IMR-90 (cell line): ENCODE data around the gene RAPGEF3. TPM values are rescaled to one million over a fixed set of nuclear protein-coding genes. Genes with fewer than 3 reads are reported as not detected.
A peak's percentile ranks its signal among the peaks of the same experiment; 100 is the strongest.

Experiments used
- ATAC-seq: fragments of 200-7000 bp; cut with Tn5 transposase; 2 replicates; pipeline ENCODE4 v1.9.1; 2020; ENCODE audit warnings: low read depth, mild to moderate bottlenecking, moderate library complexity
- BruUV-seq: library from RNA; stranded (reverse); fragments of 400-500 nt; replicated peaks from 2 replicates; lab custom pipeline; 2021; lab: Mats Ljungman, UMichigan
- CTCF ChIA-PET: fragments of 300-600 bp; formaldehyde crosslinking; extraction: SDS; loops from one replicate; lab custom pipeline; 2021; ENCODE audit warnings: antibody characterized with exemption; lab: Yijun Ruan, JAX
- POLR2A ChIA-PET: fragments of 300-600 bp; sonication (Branson Sonifier 250); formaldehyde crosslinking; loops from one replicate; lab custom pipeline; 2022; ENCODE audit warnings: antibody characterized with exemption; ENCODE audit not compliant: unreplicated experiment; lab: Charles Lee
- DNase-seq: peaks from one replicate; pipeline ENCODE4 v3.0.0; 2013
- H2AFZ ChIP-seq: replicated peaks from 2 replicates; pipeline ENCODE3; 2013; ENCODE audit warnings: low read length, mild to moderate bottlenecking; ENCODE audit not compliant: poor library complexity
- H2AK5ac ChIP-seq: 2 replicates; pipeline ENCODE4 v1.6.1; 2013; ENCODE audit warnings: low read depth, low read length, inconsistent platforms
- H2AK9ac ChIP-seq: replicated peaks from 2 replicates; pipeline ENCODE3; 2013; ENCODE audit warnings: mild to moderate bottlenecking, low read depth, low read length, moderate library complexity; ENCODE audit not compliant: poor library complexity
- H2BK120ac ChIP-seq: 2 replicates; pipeline ENCODE4 v1.6.1; 2013; ENCODE audit warnings: low read depth, low read length, inconsistent platforms
- H2BK15ac ChIP-seq: 3 replicates; pipeline ENCODE4 v1.6.1; 2013; ENCODE audit warnings: low read depth, low read length, inconsistent platforms
- H2BK20ac ChIP-seq: 2 replicates; pipeline ENCODE4 v1.6.1; 2013; ENCODE audit warnings: low read depth, mild to moderate bottlenecking, inconsistent platforms, low read length, moderate library complexity
- H2BK5ac ChIP-seq: 2 replicates; pipeline ENCODE4 v1.6.1; 2013; ENCODE audit warnings: mild to moderate bottlenecking, low read depth, low read length, inconsistent platforms; ENCODE audit not compliant: poor library complexity, severe bottlenecking
- H3K14ac ChIP-seq: replicated peaks from 2 replicates; pipeline ENCODE4 v1.6.1; 2013; ENCODE audit warnings: low read depth, low read length, inconsistent platforms
- H3K18ac ChIP-seq: 2 replicates; pipeline ENCODE4 v1.6.1; 2013; ENCODE audit warnings: low read depth, low read length, control low read depth
- H3K23ac ChIP-seq: 2 replicates; pipeline ENCODE4 v1.6.1; 2013; ENCODE audit warnings: low read depth, low read length, inconsistent platforms
- H3K27ac ChIP-seq: 2 replicates; pipeline ENCODE4 v1.5.1; 2013; ENCODE audit warnings: mild to moderate bottlenecking, control low read depth, low read length; ENCODE audit not compliant: insufficient read depth
- H3K27me3 ChIP-seq: 2 replicates; pipeline ENCODE4 v1.6.1; 2013; ENCODE audit warnings: low read length; ENCODE audit not compliant: control insufficient read depth, insufficient read depth
- H3K36me3 ChIP-seq: 2 replicates; pipeline ENCODE4 v1.6.1; 2013; ENCODE audit warnings: low read length, mixed read lengths; ENCODE audit not compliant: control insufficient read depth, insufficient read depth
- H3K4ac ChIP-seq: 2 replicates; pipeline ENCODE4 v1.6.1; 2013; ENCODE audit warnings: low read depth, low read length, inconsistent platforms
- H3K4me1 ChIP-seq: 2 replicates; pipeline ENCODE4 v1.6.1; 2013; ENCODE audit warnings: low read length, mixed read lengths; ENCODE audit not compliant: control insufficient read depth, insufficient read depth
- H3K4me2 ChIP-seq: 2 replicates; pipeline ENCODE4 v1.6.1; 2013; ENCODE audit warnings: low read depth, mild to moderate bottlenecking, control low read depth, low read length, moderate library complexity
- H3K4me3 ChIP-seq: 2 replicates; pipeline ENCODE4 v1.5.1; 2013; ENCODE audit warnings: low read depth, mild to moderate bottlenecking, control low read depth, low read length, moderate library complexity; ENCODE audit not compliant: insufficient read depth
- H3K56ac ChIP-seq: 2 replicates; pipeline ENCODE4 v1.6.1; 2013; ENCODE audit warnings: low read length, inconsistent platforms; ENCODE audit not compliant: insufficient read depth; ENCODE audit errors: extremely low read depth
- H3K79me1 ChIP-seq, 2 experiments: 2 replicates each; pipeline ENCODE4 v1.6.1; 2013; ENCODE audit warnings: low read length in 2 of 2, inconsistent platforms in 1 of 2, low read depth in 1 of 2
- H3K9ac ChIP-seq: 2 replicates; pipeline ENCODE4 v1.6.1; 2013; ENCODE audit warnings: low read depth, low read length, control low read depth
- H3K9me1 ChIP-seq: 2 replicates; pipeline ENCODE4 v1.6.1; 2013; ENCODE audit warnings: low read length, inconsistent platforms; ENCODE audit not compliant: insufficient read depth
- H3K9me3 ChIP-seq: 2 replicates; pipeline ENCODE4 v1.6.1; 2013; ENCODE audit warnings: low read length; ENCODE audit not compliant: control insufficient read depth, insufficient read depth
- H4K20me1 ChIP-seq: 2 replicates; pipeline ENCODE4 v1.6.1; 2013; ENCODE audit warnings: low read length, inconsistent platforms; ENCODE audit not compliant: insufficient read depth
- H4K5ac ChIP-seq: 2 replicates; pipeline ENCODE4 v1.6.1; 2013; ENCODE audit warnings: mild to moderate bottlenecking, low read depth, low read length, control low read depth
- H4K8ac ChIP-seq, 2 experiments: 2 replicates each; pipeline ENCODE4 v1.6.1; 2013; ENCODE audit warnings: low read depth in 2 of 2, low read length in 2 of 2, control low read depth in 1 of 2, inconsistent platforms in 1 of 2
- H4K91ac ChIP-seq: 2 replicates; pipeline ENCODE4 v1.6.1; 2013; ENCODE audit warnings: low read depth, low read length, inconsistent platforms; ENCODE audit not compliant: insufficient read depth
- BHLHE40 ChIP-seq: fragments of 150-350 bp; IDR thresholded peaks from 2 replicates; pipeline ENCODE4 v1.6.1; 2016; ENCODE audit warnings: mild to moderate bottlenecking, low read depth, low read length
- CEBPB ChIP-seq: IDR thresholded peaks from 2 replicates; pipeline ENCODE4 v1.6.1; 2012; ENCODE audit warnings: low read depth, low read length, improper control_type of control experiment
- FOS ChIP-seq: fragments of 150-350 bp; IDR thresholded peaks from 2 replicates; pipeline ENCODE4 v1.6.1; 2016; ENCODE audit warnings: low read depth, low read length
- MAFK ChIP-seq: IDR thresholded peaks from 2 replicates; pipeline ENCODE4 v1.6.1; 2012; ENCODE audit warnings: low read depth, low read length, improper control_type of control experiment
- MAZ ChIP-seq: IDR thresholded peaks from 2 replicates; pipeline ENCODE4 v1.6.1; 2012; ENCODE audit warnings: low read depth, mild to moderate bottlenecking, low read length, improper control_type of control experiment, moderate library complexity, borderline replicate concordance
- NFE2L2 ChIP-seq: fragments of 150-350 bp; IDR thresholded peaks from 2 replicates; pipeline ENCODE4 v1.6.1; 2016; ENCODE audit warnings: low read depth, mild to moderate bottlenecking, low read length
- POLR2A ChIP-seq: IDR thresholded peaks from 2 replicates; pipeline ENCODE4 v1.6.1; 2012; ENCODE audit warnings: mild to moderate bottlenecking, low read depth, low read length
- RCOR1 ChIP-seq: IDR thresholded peaks from 2 replicates; pipeline ENCODE4 v1.6.1; 2012; ENCODE audit warnings: mild to moderate bottlenecking, low read length, improper control_type of control experiment; ENCODE audit not compliant: insufficient replicate concordance
- RFX5 ChIP-seq: IDR thresholded peaks from 2 replicates; pipeline ENCODE4 v1.8.0; 2012; ENCODE audit warnings: low read depth, mild to moderate bottlenecking, low read length, moderate library complexity
- WGBS, 2 experiments: methylation state at CpG; one replicate each; pipeline versions ENCODE4 v1.1.5 to v1.1.7; 2013; ENCODE audit warnings: missing lambda C conversion rate in 2 of 2; ENCODE audit not compliant: insufficient read length in 1 of 2; ENCODE audit errors: extremely low coverage in 2 of 2; 5-methylcytosine and 5-hydroxymethylcytosine counted together
- dilution Hi-C: fragments of 300-500 bp; cut with HindIII; formaldehyde crosslinking; loops from one replicate; pipeline ENCODE4 v1.14.3; 2018; ENCODE audit warnings: low sequenced_read_pairs; ENCODE audit not compliant: unreplicated experiment
- in situ Hi-C: fragments of 300-500 bp; cut with MboI; formaldehyde crosslinking; loops from 3 replicates; pipeline ENCODE4 v1.14.3; 2019; ENCODE audit warnings: low sequenced_read_pairs, inconsistent platforms, mixed read lengths
- intact Hi-C: fragments of 100-400 bp; cut with micrococcal nuclease; formaldehyde crosslinking; loops from 2 replicates; pipeline ENCODE4 v1.10.0; 2022
- polyA plus RNA-seq, 3 experiments: library from polyadenylated mRNA; depleted of rRNA; stranded (reverse); fragments of >200 nt; gene quantifications; 2 replicates each; pipeline ENCODE4 v1.2.3, GENCODE V29; 2012; ENCODE audit warnings: low replicate concordance in 1 of 3
- total RNA-seq: library from RNA; depleted of rRNA; stranded (reverse); fragments of >200 nt; gene quantifications from 2 replicates; pipeline ENCODE4 v1.2.3, GENCODE V29; 2012
- TF ChIP-seq, protein P1 (sequence below): fragments of 150-350 bp; IDR thresholded peaks from 2 replicates; pipeline ENCODE4 v1.6.1; 2016; ENCODE audit warnings: low read depth, mild to moderate bottlenecking, low read length, moderate library complexity, borderline replicate concordance

The RAPGEF3 gene
- total and polyA plus RNA-seq, 2 of the 4 experiments (the other 2 are of a cell fraction) = 1.3 to 2.0 TPM

DNA sequence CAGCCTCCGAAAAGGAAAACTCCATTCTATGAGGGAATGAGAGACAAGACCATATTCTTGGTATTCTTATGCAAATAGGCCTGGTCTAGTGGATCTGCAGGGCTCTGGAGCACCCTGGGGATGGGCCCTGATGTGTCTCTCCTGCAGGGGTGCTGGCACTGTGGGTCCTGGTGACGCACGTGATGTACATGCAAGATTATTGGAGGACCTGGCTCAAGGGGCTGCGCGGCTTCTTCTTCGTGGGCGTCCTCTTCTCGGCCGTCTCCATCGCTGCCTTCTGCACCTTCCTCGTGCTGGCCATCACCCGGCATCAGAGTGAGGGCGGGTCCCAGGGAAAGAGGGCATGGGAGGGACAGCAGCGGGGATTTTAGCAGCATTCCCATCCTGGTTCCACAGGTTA lies 20.2 kb upstream of the RAPGEF3 start:
- Histone ChIP-seq H2BK120ac (no peak overlapping the region), H3K18ac (no peak overlapping the region), H2AK9ac (peak overlapping the region; percentile 47), H3K4me3 (no peak overlapping the region), H3K23ac (no peak overlapping the region), H3K4me1 (peaks cover 22% of the 10 kb centered on the region), H3K9me3 (no peaks in the 10 kb centered on the region), H4K8ac (no peak overlapping the region), H2BK5ac (no peak overlapping the region), H3K4me2 (no peak overlapping the region), H3K56ac (no peak overlapping the region), H3K27ac (no peak overlapping the region), H2AK5ac (no peak overlapping the region), H3K79me1 (peaks cover 0 to 10% of the 10 kb centered on the region in 2 experiments; a peak in 1 of 4 replicates), H2AFZ (peak overlapping the region; percentile 13), H3K9ac (no peak overlapping the region), H4K91ac (no peak overlapping the region), H2BK20ac (no peak overlapping the region), H3K4ac (no peak overlapping the region), H4K20me1 (peaks cover 11% of the 10 kb centered on the region; the same call in 1 of the 2 replicates), H4K5ac (no peak overlapping the region), H2BK15ac (no peak overlapping the region), H3K9me1 (peaks cover 10% of the 10 kb centered on the region; the same call in 1 of the 2 replicates), H3K27me3 (no peaks in the 10 kb centered on the region), H3K36me3 (peaks cover 17% of the 10 kb centered on the region; the same call in 1 of the 2 replicates), H3K14ac (no peak overlapping the region)
- intact Hi-C loops = loop anchor here (1.0 to 10.0 kb wide), 5 partner anchors 37 to 744 kb away; no protein-coding TSS in a partner anchor
- ATAC-seq (no peak; the same call in 1 of the 2 replicates), DNase-seq (no peak)
- TF ChIP-seq MAFK (no peak), NFE2L2 (no peak), BHLHE40 (no peak), POLR2A (no peak), RFX5 (no peak), CEBPB (no peak), RCOR1 (no peak), FOS (no peak), MAZ (no peak)
- TF ChIP-seq, protein P1, sequence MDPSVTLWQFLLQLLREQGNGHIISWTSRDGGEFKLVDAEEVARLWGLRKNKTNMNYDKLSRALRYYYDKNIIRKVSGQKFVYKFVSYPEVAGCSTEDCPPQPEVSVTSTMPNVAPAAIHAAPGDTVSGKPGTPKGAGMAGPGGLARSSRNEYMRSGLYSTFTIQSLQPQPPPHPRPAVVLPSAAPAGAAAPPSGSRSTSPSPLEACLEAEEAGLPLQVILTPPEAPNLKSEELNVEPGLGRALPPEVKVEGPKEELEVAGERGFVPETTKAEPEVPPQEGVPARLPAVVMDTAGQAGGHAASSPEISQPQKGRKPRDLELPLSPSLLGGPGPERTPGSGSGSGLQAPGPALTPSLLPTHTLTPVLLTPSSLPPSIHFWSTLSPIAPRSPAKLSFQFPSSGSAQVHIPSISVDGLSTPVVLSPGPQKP = no peak
- POLR2A ChIA-PET = no interaction called here
- in situ Hi-C loops = loop anchor here (5.0 kb wide), 1 partner anchor 67 kb away; no protein-coding TSS in a partner anchor
- dilution Hi-C loops = no loop called here
- WGBS, 2 experiments = 41% methylated on average over 7 of the region's 14 CpGs; no CpG with 5 or more reads in 1 of the 2 experiments
- CTCF ChIA-PET = interaction anchor here (1.1 to 2.1 kb wide), 2 partner anchors 12 to 37 kb away, joined by 4 to 10 read pairs; no protein-coding TSS in a partner anchor
- no TSS peak for BruUV-seq
